Stimulated activated CD8-positive, alpha-beta memory T cell treated with anti-CD3 and anti-CD28 coated beads, Interleukin-7, amount 100 ng/mL, for 24 hours (primary cell): ENCODE data around the gene GPR152.
"Not testable (repeated sequence)": the region's sequence is repeated elsewhere in the genome, so short reads cannot be mapped to it uniquely, and the experiment has no call there.

Experiments used
- DNase-seq: peaks from one replicate; pipeline ENCODE4 v3.0.0-alpha.2; 2020; ENCODE audit warnings: low read depth

The GPR152 gene

DNA sequence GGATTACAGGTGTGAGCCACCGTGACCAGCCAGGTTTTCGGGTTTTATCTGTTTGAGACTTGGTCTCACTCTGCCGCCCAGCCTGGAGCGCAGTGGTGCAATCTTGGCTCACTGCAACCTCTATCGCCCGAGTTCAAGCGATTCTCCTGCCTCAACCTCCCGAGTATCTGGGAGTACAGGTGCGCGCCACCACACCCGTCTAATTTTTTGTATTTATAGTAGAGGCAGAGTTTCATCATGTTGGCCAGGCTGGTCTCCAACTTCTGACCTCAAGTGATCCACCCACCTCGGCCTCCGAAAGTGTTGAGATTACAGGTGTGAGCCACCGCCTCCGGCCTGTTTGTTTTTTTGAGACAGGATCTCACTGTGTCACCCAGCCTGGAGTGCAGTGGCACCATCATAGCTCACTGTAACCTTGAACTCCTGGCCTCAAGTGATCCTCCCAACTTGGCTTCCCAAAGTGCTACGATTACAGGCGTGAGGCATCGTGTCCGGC is 25.1 kb downstream of the GPR152 start:
- not testable (repeated sequence) for DNase-seq

DNA sequence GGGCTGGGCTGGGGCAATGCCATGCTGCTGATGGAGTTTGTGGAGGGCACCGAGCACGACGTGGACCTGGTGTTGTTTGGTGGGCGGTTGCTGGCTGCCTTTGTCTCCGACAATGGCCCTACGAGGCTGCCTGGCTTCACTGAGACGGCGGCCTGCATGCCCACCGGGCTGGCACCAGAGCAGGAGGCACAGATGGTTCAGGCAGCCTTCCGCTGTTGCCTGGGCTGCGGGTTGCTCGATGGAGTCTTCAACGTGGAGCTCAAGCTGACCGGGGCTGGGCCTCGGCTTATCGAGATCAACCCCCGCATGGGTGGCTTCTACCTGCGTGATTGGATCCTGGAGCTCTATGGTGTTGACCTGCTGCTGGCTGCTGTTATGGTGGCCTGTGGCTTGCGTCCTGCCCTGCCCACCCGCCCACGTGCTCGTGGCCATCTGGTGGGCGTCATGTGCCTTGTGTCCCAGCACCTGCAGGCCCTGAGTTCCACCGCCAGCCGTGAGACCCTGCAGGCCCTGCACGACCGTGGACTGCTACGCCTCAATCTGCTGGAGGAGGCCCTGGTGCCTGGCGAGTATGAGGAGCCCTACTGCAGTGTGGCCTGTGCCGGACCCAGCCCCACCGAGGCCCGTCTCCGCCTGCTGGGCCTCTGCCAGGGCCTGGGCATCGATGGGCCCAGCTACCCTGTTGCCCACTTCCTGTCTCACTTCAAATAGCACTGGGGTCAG is 28.5 kb downstream of the GPR152 start:
- DNase-seq = no peak

DNA sequence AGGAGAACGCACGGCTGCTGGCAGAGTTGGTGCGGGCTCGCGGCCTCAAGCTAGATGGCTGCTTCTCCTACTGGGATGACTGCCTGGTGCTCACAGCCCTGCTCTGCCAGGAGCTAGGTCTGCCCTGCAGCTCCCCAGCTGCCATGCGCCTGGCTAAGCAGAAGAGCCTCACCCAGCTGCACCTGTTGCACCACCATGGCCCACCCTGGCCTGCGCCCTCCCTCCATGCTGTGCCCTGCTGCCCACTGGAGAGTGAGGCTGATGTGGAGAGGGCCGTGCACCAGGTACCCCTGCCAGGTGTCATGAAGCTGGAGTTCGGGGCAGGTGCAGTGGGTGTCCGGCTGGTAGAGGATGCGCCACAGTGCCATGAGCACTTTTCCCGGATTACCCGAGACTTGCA is 29.1 kb downstream of the GPR152 start:
- no peak for DNase-seq

DNA sequence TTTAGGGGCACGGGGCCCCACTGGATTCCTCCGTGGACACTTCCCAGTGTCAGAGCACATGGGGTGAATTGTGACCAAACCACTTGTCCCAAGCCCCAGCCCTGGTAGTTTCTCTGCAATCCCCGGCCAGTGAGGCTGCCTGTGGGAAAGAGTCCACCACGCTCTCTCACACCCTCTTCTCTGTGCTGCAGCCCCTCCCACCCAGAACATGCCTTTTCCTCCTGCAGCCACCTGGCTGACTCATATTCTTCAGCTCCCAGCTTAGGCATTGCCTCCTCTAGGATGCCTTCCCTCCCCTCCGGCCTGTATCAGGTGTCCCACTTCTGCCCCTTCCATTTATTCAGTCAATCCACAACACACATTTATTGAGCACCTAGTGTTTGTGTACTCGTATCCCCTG is 29.6 kb downstream of the GPR152 start:
- no peak for DNase-seq

DNA sequence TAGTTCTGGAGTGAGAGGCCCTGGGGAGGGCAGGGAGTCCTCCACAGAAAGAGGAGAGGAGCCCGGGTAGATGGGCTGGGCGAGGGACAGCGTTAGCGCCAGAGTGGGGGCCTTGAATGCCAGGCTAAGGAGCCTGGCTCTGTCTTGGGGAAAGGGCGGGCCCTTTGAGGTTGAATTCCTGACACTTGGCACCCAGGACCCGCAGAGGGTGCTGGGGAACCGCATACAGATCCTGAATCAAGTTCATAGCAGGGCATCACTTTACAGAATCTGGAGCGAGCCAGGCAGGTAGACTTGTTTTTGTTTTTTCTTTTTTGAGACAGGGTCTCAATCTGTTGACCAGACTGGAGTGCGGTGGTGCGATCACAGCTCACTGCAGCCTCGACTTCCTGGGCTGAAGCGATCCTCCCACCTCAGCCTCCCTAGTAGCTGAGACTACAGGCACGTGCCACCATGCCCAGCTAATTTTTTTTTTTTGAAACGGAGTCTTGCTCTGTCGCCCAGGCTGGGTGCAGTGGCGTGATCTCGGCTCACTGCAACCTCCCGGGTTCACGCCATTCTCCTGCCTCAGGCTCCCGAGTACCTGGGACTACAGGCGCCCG is 31.0 kb downstream of the GPR152 start:
- DNase-seq = no peak

DNA sequence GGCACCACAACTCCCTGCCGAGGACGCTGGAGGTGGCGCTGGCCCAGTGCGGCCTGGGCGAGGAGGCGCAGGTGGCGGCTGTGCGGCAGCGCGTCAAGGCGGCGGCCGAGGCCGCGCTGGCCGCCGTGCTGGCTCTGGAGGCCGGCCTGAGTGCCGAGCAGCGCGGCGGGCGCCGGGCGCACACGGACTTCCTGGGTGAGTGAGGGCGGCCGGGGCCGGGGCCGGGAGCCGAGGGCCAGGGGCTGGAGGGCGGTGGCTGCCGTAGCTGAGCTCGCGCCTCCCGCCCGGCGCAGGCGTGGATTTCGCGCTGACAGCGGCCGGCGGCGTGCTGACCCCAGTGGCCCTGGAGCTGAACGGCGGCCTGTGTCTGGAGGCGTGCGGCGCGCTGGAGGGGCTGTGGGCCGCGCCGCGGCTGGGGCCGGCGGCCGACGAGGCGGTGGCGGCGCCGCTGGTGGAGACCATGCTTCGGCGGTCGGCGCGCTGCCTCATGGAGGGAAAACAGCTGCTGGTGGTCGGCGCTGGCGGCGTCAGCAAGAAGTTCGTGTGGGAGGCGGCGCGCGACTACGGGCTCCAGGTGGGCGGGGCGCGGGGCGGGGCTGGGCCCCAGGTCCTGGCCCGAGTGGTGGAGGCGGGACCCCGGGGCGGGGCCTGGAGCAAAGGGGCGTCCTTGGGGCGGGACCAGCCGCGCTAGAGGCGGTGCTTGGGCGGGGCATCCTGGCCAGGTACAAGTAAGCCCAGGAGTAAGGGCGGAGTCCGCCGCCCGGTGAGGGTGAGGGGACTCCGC is 31.7 kb downstream of the GPR152 start:
- DNase-seq = peak; percentile 97

DNA sequence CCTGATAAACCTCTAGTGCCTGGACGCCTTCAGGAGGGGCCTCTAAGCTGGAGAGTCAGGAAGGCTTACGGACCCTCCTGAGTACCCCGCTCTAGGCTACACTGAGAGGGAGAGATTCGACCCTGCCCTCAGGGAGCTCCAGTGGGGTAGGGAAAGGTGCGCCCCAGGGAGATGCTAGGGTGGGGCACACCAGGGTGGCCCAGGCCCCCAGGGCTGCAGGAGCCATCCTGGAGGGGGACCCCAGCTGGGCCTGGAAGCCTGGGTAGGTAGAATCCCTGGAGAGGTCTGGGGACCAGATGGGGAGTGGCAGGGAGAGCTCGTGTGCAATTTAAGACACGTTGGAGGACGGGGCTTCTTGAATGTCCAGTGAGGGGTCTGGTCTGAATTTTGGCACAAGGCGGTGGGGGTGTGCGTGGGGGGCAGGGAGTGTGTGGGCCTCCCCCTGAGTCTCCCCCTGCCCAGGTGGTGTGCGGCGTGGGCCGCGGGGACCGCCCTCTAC is 32.3 kb downstream of the GPR152 start:
- no peak for DNase-seq

DNA sequence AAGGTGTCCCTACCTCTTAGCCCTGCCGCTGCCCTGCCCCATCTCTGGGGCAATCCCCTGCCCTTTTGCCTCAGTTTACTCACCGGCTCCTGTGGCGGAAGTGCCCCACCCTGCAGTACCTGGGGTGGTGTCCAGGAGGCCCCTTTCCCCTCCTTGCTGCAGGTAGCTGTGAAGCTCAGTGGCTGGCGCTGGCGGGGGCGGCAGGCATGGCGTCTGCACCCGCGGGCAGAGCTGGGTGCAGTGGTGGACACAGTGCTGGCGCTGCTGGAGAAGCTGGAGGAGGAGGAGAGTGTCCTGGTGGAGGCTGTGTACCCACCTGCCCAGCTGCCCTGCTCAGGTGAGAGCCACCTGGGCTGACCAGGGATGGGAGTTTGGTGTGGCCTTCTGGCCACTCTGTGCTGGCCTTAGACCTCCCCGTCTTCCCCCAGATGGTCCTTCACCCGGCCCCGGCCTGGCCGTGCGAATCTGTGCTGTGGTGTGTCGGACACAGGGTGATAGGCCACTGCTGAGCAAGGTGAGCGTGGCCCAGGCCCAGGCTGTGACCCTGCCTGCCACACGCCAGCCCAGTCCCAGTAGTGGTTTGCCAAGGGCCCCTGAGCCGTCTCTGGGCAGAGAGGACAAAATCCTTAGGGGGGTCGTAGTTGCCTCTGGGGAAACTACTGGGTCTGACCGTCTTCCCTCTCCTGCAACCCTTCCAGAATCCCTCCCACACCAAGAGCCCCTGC is 33.0 kb downstream of the GPR152 start:
- no peak for DNase-seq

DNA sequence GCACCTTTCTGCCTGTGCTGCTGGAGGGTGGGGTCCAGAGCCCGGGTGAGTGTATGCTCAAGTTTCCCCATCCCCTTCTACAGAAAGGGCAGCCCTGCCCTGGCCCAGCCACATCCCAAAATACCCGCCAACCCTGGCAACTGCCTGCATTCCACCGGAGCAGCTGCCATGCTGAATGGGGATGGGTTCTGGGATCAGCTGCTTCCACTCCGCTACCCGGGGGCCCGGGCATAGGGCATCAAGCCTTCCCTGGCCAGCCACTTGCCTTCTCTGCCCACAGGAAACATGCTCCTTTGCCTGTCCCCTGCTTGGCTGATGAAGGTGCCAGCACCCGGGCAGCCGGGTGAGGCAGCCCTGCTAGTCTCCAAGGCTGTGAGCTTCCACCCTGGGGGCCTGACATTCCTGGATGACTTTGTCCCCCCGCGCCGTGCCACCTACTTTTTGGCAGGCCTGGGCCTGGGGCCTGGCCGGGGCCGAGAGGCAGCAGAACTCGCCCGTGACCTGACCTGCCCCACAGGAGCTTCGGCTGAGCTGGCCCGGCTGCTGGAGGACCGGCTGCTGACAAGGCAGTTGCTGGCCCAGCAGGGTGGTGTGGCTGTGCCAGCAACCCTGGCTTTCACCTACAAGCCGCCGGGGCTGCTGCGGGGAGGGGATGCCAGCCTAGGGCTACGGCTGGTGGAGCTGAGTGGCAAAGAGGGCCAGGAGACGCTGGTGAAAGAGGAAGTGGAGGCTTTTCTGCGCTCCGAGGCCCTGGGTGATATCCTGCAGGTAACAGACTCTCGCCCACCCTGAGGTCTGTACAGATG is 33.9 kb downstream of the GPR152 start:
- DNase-seq = no peak

DNA sequence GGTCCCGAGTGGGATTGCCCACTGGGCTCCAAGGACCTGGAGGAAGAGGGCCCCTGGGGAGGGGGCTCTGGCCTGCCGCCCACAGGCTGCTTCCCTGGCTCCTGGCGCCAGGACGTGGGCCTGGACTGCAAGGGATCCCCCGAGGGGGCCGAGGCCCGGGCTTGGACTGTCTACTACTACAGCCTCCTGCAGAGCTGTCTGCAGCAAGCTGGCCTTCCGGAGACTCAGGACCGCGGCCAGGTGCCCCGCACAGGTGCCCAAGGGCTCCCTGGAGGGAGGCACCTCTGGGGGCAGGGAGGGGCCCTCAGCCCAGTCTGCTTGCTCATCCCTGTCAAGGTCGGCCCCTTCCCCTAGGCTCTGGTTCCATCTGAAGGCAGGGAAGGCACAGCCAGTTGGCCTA is 35.1 kb downstream of the GPR152 start:
- DNase-seq = no peak

DNA sequence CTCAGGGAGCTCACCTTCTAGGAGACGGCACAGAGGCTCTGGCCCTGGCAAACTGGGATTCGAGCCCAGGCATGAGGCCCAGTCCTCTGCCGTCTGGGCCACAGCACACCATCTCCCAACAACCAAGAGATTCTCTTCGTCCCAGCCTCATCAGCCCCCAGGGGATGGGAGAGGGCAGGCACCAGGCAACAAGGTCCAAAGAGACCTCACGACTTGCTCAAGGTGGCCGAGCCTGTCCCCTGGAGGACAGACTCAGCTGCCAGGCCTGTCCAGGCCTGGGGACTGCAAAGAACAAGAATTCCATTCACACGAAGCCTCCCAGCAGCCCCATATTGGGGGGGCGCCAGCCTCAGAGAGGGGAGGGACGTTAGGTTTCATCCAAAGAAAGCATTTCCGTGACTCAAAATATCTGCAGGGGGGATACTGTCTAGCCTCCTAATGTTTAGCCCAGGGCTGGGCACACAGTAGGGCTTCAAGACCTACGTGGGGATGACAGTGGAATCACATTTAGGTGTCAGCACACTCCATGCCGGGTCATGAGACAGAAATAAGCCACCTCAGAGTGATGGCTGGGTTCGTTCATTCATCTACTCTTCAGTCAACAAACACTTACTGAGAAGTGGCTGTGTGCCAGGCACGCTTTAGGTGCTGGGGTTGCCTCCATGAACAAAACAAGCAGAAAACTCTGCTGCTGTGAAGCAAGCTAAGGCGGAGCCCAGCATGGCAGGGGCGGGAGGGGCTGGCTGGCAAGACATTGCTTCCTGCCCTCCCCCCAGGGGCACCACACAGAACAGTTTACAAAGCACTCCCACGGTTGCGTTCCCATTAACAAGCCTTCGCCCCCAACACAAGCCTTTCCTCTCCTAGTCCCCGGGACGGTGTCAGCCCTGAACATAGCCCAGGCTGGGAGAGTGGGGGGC is 35.9 kb downstream of the GPR152 start:
- DNase-seq = no peak

DNA sequence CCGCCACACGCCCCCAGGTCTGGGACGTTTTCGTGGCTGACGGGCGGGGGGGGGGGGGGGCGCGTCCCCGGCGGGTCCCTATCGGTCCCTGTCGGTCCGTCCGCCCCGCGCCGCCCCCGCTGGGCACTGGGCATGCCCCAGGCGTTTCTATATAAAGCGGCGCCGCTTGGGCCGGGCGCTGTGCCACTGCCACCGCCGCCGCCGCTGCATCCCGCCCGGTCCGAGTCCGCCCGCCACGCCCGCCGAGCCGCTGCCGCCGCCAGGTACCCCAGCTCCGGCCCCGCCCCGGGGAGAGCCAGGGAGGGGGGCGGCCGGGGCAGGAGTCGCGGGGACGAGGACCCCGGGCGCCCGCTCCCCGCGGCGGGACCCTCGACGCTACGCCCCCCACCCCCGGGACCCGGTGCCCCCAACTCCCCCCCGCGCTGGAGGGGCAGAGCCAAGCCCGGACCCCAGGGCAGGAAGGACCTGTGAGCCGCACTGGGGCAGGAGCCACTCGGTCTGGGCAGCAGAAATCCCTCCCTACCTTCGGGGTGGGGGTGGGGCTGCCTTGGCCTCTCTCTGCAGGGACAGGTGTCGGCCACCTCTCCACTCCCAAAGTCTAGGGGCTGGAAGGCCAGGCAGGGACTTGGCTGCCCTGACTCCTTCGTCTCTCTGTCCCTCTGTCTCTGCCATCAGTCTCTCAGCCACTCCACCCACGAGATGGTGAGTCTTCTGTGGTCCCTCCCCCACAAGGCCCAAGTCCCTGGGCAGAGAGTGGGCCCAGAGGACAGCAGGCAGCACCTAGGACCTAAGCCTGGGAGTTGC is 36.8 kb downstream of the GPR152 start, which contains the start of gene CARNS1:
Gene CARNS1 (plus strand): TSS at position 178 of the 804 bp plus-strand sequence. CDS start 522 bp downstream, at position 700.
- DNase-seq = no peak

DNA sequence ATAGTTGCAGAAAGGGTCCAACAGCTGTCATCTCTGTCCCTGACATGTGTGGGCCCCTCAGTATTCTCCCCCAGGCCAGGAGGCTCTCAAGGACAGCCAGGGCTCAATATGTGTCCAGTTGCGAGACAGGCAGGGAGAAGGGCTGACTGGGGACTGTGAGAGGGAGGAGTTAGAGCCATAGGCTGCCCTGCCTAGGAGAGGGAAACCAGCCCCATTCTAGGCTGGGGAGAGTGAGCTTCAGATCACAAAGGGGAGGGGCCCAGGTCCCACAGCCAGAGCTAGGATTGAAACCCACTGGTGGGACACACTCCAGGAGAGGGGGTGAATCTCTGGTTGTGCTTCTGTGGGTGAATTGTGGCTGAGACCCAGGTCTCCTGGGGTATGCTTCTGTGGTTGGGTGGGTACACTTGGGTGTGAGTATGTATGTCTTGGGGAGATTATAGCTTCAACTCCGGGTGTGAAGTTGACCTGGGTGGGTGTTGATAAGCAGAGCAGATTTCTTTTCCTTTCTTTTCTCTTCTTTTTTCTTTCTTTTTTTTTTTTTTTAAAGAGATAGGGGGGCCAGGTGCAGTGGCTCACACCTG is 39.2 kb downstream of the GPR152 start:
- DNase-seq = no peak

DNA sequence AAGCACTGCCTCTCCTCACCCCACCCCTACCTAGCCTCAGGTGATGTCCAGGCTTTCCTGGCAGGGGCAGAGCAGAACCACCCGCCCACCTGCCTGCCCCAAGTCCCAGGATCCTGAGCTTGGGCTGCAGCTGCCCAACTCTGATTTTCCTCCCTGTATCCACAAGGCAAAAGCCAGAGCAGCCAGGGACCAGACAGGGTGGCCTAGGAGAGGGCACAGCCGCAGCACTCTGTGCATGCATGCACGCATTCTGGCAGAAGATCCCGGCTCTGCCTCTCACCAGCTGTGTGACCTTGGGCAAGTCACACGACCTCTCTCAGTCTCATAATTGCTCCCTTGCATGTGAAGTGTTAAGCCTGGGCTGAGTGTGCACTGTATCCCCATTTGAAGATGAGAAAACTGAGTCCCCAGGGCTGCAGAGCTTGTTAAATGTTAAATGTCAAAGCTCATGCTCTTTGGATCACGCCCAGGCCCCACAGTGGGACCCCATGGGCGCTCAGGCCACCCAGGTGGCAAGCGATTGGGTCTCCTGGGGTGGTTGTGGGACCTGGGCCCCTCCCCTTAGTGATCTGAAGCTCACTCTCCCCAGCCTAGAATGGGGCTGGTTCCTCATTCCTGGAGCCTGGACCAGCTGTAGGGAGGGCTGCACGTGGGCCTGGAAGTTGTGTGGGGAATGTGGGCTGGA is 39.9 kb downstream of the GPR152 start:
- no peak for DNase-seq

DNA sequence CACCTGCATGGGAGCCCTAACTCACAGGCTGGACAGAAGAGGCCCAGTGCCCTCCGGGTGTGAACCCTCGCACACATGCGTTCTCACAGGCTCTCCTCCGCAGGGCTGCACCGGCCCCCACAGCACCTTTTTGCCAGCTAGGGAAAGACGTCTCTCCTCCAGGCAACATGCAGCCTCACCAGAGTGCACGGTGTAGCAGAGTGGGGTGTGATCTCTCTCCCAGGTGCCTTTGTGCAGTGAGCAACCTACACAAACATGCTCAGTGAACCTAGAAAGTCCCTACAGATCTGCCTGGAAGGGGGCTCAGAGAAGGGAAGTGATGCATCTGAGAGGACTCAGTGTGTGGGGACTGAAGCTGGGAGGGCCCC is 40.8 kb downstream of the GPR152 start:
- no peak for DNase-seq

DNA sequence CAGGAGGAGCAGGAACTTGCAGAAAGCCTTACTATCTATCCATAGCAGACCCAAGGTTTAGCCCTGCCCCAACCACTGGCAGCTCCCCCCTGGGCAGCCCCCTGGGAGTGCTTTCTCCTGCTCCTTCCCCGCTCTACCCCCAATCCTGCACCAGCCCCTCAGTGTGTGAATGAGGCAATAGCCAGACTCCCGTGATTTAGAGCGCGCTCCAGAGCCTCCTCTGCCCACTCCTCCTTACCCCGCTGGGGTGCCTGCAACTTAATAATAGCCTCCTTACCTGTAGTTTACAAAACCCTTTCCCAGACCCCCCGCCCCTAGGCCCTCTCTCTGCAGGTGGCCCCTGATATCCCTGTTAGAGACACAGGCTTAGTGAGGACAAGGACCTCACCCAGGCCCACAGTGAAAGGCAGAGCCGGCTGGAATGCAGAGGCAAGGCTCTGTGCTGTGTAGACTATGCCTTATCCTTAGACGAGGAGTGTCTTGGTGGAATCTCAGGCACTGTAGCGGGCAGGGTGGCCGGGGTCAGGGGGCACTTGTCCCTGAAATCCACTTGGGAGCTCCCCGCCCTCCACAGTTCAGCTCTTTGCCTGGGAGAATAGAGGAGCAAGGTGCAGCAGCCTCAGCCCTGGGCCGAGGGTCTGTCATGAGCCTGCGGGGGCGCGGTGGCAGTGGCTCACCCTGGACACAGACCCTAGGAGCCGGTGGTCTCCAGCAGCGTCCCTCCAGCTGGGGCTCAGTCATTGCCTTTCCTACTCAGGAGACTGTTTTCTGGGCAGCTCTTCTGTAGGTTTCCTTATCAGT is 41.3 kb downstream of the GPR152 start:
- DNase-seq = no peak

DNA sequence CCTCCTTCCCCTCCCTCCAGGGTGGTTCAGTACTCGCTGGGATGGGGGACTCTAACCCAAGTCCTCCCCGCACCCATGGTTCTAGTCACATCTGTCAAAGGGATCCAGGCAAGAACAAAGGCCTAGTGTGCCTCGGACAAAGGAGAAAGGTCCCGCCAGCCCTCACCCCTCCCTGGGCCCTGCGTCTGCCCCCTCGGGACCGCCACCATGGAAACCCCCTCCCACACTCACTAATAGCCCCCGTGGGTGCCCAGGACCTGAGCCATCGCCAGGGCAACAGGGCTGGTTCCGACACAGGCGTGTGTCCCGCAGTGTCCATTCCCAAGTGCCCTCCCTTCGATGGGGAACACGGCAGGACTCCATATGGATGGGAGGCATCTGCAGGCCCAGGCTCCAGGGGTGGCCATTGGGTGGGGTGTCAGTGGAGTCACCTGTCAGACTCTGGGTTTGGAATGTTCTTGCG is 42.1 kb downstream of the GPR152 start:
- DNase-seq = no peak
